Measurements from ENCODE around the gene FSTL3. TPM values are rescaled to one million over a fixed set of nuclear protein-coding genes. Genes with fewer than 3 reads are reported as not detected.

Gene FSTL3
- total and polyA plus RNA-seq, 2 of the 8 experiments (the other 6 are each of a cell fraction or from before 2014, with no cell fraction given), result 8.1 to 11.8 TPM

DNA sequence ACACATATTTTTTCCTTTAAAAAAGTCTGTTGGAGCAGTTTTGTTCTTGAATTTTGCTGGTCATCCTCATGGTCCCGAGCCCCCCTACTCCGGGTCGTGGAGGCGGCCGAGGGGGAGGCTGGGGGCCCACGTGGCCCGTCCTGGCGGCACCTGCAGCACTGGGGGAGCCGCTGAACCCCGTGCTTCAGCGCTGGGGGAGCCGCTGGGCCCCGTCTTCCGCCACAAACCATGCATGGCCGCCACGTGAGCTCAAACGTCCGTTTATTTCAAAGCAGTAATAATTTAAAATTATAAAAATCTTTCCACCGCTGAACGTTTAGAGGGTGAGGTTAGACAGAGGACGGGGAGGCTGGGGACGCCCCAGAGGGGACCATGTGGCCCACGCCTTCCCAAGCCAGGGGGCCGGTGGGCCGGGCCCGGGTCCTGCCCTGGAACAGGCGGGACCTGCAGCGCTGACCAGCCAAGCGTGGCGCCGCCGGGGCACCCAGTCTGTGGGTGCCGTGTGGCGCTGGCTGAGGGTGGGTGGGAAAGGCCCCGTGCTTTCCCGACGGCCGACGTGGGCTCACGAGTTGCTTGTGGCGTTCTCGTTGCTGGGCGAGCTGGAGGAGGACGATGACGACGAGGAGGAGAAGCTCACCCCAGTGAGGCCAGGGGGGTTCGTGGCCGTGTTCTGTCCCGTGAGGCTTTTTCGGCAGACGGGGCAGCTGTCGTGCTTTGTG is 28.5 kb upstream of the FSTL3 start (continued):
- TF ChIP-seq, protein P1, sequence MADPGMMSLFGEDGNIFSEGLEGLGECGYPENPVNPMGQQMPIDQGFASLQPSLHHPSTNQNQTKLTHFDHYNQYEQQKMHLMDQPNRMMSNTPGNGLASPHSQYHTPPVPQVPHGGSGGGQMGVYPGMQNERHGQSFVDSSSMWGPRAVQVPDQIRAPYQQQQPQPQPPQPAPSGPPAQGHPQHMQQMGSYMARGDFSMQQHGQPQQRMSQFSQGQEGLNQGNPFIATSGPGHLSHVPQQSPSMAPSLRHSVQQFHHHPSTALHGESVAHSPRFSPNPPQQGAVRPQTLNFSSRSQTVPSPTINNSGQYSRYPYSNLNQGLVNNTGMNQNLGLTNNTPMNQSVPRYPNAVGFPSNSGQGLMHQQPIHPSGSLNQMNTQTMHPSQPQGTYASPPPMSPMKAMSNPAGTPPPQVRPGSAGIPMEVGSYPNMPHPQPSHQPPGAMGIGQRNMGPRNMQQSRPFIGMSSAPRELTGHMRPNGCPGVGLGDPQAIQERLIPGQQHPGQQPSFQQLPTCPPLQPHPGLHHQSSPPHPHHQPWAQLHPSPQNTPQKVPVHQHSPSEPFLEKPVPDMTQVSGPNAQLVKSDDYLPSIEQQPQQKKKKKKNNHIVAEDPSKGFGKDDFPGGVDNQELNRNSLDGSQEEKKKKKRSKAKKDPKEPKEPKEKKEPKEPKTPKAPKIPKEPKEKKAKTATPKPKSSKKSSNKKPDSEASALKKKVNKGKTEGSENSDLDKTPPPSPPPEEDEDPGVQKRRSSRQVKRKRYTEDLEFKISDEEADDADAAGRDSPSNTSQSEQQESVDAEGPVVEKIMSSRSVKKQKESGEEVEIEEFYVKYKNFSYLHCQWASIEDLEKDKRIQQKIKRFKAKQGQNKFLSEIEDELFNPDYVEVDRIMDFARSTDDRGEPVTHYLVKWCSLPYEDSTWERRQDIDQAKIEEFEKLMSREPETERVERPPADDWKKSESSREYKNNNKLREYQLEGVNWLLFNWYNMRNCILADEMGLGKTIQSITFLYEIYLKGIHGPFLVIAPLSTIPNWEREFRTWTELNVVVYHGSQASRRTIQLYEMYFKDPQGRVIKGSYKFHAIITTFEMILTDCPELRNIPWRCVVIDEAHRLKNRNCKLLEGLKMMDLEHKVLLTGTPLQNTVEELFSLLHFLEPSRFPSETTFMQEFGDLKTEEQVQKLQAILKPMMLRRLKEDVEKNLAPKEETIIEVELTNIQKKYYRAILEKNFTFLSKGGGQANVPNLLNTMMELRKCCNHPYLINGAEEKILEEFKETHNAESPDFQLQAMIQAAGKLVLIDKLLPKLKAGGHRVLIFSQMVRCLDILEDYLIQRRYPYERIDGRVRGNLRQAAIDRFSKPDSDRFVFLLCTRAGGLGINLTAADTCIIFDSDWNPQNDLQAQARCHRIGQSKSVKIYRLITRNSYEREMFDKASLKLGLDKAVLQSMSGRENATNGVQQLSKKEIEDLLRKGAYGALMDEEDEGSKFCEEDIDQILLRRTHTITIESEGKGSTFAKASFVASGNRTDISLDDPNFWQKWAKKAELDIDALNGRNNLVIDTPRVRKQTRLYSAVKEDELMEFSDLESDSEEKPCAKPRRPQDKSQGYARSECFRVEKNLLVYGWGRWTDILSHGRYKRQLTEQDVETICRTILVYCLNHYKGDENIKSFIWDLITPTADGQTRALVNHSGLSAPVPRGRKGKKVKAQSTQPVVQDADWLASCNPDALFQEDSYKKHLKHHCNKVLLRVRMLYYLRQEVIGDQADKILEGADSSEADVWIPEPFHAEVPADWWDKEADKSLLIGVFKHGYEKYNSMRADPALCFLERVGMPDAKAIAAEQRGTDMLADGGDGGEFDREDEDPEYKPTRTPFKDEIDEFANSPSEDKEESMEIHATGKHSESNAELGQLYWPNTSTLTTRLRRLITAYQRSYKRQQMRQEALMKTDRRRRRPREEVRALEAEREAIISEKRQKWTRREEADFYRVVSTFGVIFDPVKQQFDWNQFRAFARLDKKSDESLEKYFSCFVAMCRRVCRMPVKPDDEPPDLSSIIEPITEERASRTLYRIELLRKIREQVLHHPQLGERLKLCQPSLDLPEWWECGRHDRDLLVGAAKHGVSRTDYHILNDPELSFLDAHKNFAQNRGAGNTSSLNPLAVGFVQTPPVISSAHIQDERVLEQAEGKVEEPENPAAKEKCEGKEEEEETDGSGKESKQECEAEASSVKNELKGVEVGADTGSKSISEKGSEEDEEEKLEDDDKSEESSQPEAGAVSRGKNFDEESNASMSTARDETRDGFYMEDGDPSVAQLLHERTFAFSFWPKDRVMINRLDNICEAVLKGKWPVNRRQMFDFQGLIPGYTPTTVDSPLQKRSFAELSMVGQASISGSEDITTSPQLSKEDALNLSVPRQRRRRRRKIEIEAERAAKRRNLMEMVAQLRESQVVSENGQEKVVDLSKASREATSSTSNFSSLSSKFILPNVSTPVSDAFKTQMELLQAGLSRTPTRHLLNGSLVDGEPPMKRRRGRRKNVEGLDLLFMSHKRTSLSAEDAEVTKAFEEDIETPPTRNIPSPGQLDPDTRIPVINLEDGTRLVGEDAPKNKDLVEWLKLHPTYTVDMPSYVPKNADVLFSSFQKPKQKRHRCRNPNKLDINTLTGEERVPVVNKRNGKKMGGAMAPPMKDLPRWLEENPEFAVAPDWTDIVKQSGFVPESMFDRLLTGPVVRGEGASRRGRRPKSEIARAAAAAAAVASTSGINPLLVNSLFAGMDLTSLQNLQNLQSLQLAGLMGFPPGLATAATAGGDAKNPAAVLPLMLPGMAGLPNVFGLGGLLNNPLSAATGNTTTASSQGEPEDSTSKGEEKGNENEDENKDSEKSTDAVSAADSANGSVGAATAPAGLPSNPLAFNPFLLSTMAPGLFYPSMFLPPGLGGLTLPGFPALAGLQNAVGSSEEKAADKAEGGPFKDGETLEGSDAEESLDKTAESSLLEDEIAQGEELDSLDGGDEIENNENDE (IDR thresholded peaks at IDR 0.05; ENCODE audit: insufficient replicate concordance, low read length), result no peak
- TF ChIP-seq NRF1 (IDR thresholded peaks at IDR 0.05; ENCODE audit: low read depth, low read length) (no peak), CEBPB (IDR thresholded peaks at IDR 0.05; ENCODE audit: low read depth, low read length) (no peak), KDM1A (IDR thresholded peaks at IDR 0.05; ENCODE audit: borderline replicate concordance, low read length) (no peak), HDAC6 (IDR thresholded peaks at IDR 0.05; ENCODE audit: low read depth, low read length) (no peak), POU5F1 (IDR thresholded peaks at IDR 0.05; ENCODE audit: low read depth, low read length) (no peak), CBX5 (IDR thresholded peaks at IDR 0.05; ENCODE audit: low read depth, low read length) (no peak), PHF8 (conservative IDR thresholded peaks at IDR 0.05; ENCODE audit: low read depth, low read length) (no peak)
- TF ChIP-seq, protein P2, sequence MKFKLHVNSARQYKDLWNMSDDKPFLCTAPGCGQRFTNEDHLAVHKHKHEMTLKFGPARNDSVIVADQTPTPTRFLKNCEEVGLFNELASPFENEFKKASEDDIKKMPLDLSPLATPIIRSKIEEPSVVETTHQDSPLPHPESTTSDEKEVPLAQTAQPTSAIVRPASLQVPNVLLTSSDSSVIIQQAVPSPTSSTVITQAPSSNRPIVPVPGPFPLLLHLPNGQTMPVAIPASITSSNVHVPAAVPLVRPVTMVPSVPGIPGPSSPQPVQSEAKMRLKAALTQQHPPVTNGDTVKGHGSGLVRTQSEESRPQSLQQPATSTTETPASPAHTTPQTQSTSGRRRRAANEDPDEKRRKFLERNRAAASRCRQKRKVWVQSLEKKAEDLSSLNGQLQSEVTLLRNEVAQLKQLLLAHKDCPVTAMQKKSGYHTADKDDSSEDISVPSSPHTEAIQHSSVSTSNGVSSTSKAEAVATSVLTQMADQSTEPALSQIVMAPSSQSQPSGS (IDR thresholded peaks at IDR 0.05; ENCODE audit: low read length), result no peak
